ENCODE data around the gene CIDEA.
"Not testable (repeated sequence)": the region's sequence is repeated elsewhere in the genome, so short reads cannot be mapped to it uniquely, and the experiment has no call there.

- not testable (repeated sequence) for TF ChIP-seq CTCF, EP300 (IDR thresholded peaks at IDR 0.05)
Measured at GRCh38 chr18:12230561-12230960, 23.6 kb upstream of the CIDEA start.
